RKO (cell line): ENCODE measurements around the gene PPP1R11.

ENCODE experiments used
- DNase-seq: peaks from one replicate; pipeline ENCODE4 v3.0.0-alpha.2; 2016; ENCODE audit warnings: low spot score

PPP1R11 gene

DNA sequence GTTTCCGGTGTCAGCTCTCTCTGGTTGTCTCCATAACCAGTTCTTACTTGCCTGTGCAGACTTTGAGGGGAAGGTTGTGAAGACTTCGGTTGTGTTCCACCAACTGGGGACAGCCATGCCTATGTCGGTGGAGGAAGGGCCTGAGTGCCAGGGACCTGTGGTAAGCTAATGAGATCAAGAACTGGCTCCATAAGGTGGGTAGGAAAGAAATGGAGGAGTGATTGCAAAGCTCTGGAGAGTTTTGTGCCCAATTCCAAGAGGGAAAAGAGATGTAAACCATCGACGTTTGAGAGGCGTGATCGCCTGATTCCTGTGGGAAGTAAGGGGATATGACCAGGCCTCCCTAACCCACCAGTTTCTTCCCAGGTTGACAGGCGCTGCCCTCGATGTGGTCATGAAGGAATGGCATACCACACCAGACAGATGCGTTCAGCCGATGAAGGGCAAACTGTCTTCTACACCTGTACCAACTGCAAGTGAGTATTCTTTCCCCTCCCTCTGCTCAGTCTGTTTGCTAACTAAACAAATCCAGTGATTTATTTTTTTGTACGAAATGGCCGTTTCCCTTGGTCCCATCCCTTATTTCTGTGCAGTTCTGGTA lies 5.0 kb upstream of the PPP1R11 start:
- DNase-seq, result peak; percentile 62

DNA sequence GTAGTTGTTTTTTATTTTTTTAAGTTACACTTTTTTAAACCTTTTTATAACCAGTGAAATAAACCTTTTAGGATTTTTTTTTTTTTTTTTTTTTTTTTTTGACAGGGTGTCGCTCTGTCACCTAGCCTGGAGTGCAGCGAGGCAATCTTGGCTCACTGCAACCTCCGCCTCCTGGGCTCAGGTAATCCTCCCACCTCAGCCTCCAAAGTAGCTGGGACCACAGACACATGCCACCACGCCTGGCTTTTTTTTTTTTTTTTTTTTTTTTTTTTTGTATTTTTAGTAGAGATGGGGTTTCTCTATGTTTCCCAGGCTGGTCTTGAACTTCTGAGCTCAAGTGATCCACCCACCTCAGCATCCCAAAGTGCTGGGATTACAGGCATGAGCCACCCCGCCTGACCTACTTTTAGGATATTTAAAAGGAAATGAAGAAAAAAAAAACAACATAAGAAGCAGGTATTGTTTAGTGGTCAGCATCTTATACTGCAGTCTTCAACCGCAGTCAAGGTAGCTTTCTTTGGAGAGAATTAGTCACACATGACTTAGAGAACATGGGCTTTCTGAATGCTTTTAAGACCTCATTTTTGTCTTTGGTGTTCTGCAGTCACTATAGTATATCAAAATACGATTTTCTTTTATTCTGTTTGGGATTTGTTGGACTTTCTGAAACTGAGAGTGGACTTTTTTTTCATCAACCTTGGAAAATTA lies 4.4 kb upstream of the PPP1R11 start:
- DNase-seq, result peak; percentile 68

DNA sequence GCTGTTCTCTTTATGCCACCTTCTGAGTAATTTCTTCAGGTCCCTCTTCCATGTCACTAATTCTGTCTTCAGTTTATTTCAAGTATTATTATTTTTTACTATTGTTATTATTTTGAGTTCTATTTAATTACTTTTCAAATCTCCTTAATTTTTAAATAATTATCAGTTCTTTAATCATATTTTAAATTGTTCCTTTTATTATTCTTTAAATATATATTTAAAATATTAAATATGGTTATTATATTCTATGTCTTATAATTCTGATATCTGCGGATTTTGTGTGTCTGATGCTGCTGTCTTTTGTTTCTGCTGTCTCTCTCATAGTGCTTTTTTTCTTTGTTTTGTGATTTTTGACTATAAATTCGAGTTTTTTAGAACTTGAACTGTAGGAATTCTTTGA lies 3.7 kb upstream of the PPP1R11 start:
- DNase-seq, result no peak

DNA sequence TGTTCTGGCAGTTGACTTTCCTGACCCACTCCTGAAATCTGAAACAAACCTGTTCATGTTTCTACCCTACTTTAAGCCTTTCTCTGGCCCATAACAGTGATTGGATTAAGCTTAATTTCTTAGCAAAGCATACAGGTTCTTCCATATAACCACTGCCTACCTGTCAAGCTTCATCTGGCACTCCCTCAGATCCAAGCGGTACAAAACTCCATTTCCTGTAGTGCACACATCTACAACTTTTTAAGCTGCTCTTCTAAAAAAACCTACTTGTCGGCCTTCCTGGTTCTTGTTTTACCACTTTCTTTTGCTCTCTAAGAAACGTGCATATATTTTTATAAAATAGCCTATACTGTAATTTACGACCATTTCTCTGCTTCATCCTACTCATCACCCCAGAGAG lies 916 bp upstream of the PPP1R11 start:
- DNase-seq, result no peak

DNA sequence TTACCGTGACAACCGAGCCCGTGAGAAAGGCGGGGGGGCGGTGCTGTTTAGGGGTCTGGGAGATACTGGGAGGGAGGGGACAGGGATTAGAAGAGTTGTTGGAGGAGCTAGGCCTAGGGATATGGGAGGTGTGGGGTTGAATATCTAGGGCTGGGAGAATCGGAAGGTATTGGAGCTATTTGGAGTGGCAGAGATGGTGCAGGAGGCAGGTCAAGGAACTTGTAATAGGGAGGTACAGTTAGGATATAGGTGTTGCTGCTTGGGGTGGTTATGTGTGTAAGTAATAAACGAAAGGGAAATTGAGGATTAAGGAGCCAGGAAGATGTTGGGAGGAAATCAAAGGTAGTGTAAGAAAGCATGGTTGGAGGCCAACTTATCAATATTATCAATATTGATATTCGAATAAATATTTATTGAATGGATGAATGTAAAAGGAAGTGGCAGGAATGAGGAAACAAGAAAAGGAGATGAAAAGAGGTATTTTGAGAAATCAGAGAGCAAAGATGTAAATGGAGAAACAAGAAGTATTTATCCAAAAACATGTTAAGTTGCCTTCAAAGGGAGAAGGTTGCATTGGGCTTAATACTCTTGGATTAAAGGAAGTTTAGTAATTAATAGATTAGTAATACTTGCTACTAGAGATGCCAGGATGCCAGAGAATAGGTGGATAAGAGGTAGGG lies 602 bp downstream of the PPP1R11 start:
- peak; percentile 79 for DNase-seq

DNA sequence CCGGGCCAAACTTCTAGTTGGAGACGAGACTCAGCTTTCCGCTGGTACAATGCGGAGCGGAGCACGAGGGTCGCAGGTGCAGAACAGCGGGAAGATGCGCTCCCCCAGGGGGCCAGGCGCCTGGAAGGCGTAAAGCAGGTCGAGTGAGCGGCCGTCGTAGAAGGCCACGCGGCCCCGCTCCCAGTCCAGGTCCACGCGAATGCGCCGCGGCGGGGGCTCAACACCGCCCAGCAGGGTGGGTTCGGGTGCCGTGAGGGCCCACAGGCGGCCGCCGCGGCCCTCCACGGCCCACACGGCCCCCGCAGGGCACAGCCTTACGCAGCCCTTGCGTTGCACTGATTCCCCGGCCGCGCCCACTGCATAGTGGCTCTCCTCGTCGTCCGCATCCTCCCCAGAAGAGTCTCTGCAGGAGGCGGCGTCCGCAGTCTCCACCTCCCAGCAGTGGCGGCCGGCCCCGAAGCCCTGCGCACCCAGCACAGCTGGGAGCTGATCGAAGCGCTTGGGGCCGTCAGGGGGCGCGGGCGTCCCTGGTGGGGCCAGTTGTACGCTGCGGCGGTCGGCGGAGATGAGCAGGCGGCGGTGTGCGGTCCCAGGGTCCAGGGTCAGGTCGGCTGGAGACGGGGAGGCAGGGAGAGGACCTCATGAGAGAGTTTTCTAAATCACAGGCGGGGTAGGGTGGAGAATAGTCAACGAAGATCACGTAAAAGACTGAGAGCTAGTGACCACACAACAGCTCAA lies 4.3 kb downstream of the PPP1R11 start:
- DNase-seq, result no peak

DNA sequence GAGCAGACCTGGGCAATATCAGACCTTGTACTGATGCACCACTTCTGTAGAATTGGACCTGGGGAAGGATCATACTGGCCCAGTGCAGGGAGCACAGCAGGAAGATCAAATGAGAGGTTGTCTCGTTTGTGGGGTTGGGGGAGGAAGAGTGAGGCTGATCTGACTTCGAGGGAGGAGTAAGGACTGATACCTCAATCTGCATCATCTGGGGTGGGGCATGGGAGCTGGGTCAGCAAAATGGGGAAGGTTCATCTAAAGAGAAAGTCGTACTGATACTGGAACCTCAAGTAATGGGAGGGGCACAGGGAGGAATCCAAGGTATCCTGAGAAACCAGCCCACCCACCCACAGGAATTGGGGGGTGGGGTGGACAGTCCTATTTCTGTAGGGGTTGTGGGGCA lies 4.9 kb downstream of the PPP1R11 start:
- no peak for DNase-seq

DNA sequence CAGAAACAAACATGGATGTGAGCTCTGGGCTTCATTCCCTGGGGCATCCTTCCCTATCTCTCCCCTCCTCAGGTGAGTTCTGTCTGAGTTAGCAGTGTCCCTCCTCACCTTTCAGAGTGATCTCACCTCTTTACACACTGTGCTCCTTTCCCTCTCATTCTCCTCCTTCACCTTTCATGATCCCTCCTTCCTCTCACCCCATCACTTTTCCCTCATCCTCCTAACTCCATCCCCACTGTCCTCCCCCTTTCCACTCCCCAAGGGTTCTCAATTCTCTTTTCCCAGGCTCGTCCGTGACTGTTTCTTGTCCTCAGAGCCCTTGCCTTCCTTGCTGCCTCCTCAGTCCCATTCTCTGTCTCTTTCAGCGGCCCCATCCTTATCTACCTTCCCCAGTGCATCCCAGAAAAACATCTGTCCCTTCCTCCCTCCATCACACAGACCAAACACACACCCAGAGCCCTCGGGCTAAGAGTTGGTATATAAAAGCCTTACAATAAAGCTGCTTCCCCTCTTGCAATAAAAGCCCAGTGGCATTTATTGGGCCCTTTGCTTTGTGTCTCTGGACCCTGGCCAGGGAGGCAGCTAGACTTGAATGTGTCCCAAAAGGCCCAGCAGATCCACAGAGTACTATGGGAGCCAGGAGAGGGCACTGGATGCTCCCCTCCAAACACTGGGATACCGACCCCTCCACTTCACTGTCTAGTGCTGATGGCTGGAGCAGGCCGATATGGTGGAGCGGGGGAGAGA lies 6.7 kb downstream of the PPP1R11 start:
- no peak for DNase-seq

DNA sequence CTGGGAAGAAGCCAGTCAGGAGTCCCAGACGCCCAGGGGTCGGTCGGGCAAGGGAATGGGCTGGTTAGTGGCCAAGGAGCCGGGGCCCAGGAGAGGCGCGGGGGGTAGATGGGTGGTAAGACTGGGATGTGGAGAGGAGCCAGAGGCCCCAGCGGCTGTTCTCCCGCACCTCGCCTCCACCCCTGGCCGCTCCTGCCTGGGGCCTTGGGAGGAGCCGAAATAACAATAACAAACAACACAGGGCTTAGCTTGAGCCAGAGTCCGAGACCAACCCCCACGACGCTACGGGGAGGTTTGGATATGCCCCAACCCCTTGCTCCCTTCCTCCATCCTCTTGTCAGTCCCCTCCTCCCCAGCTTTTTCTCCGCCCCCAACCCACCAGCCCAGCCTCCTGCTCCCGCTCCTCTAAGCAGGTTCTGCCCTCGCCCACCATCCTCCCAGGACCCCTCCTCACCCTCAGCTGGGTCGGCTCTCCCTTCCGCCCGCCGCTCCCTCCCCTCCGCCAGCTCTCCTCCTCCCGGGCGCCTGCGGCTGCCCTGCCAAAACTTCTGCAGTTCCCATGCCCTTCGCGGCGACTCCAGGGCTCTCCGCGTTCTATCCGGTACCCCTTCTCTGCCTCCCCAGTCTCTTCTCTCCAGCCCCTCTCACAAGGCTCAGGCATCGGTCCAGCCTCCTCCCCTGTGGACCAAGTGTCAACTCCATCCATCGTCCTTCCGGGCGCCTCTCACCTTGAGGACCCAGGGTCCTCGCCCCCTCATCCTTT lies 7.5 kb downstream of the PPP1R11 start:
- DNase-seq, result no peak

DNA sequence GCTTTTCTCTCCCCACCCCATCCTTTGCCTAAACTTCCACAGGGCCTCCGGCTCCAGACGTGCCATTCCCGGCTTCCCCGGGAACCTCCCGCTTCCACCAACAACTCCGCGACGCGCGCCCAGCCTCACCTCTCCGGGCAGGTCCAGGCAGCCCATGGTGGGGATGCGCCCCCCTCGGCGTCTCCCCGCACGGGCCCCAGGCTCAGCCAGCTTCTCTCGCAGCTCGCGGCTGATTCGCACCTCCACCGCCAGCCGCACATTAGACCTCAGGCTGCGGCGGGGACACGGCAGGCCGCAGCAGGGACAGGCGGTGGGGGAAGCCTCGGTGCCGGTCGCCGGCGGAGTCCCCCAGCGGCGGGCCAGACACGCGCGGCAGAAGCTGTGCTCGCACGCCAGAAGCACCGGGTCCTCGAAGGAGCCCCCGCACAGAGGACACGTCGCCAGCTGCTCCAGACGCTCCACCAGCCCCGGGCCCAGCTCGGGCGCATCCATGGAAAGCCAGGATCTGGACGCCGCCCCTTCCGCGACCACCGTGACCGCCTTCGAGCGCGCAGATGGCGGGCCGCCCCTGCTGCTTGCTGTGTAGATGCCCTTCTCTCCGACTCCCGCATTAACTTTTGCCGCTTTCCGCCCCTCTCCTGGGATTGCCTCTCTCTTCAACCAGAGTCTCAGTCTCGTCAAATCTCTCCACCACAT lies 8.2 kb downstream of the PPP1R11 start, which contains the start of gene RNF39:
Gene RNF39 (minus strand): TSS at position 676 of the 696 bp plus-strand sequence. CDS start 184 bp downstream, at position 492.
- DNase-seq, result no peak

DNA sequence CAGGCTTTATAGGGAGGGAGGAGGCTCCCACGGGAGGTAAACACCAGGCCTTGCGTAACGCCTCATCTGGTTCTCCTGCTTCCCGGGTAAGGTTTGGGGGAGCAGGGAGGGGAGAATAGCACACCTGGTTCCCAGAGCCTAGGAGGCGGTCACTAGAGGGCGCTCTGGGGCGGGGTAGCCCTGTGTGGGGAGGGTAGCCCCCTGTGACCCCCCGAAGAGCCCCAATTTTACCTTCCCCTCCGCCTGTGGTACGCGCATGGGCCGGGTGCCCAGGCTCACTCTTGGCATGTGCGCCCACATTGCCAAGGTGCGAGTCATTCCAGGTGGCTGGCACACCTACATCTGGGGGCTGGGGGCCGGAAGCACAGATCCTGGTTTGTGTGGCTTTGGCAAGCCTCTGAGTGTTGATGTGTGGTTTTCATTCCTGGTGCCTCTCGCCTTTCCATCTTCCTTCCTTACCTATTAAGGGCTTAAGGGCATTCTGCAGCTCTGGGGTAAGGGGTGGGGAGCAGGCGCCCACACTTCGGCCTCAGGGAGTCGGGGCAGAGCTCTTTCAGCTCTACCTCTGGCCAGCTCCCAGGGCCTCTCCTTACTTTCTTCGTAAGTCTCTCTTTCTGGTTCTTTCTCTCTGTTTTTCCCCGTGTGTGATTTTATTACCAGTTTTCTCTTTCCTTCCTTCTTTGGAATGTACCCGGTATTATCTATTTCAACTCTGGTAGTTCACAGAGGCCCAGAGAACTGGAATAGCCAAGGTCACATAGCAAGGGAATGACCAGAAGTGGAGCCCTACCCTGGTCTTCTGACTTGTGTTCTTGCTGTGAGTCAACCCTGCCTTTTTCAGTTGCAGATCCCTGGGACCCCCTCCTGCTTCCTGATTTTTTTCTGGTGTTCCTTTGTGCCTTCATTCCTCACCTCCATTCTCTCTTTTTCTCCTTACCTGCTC lies 9.1 kb downstream of the PPP1R11 start:
- DNase-seq, result no peak

DNA sequence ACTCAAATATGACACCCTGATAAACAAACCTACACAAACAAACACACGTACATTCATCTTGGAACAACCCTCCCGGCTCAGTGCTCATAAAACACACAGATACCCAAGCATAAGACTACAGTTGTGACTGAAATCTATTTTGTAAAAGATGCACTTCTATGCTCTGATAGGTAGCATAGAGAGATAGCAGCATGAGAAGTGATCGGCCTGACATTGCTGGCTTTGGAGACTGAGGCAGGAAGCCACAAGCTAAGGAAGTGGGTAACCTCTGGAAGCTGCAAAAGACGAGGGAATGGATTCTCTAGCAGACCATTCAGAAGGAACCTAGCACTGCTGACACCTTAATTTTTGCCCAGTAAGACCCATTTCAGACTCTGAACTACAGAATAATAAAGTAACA lies 10.2 kb downstream of the PPP1R11 start:
- DNase-seq, result no peak

DNA sequence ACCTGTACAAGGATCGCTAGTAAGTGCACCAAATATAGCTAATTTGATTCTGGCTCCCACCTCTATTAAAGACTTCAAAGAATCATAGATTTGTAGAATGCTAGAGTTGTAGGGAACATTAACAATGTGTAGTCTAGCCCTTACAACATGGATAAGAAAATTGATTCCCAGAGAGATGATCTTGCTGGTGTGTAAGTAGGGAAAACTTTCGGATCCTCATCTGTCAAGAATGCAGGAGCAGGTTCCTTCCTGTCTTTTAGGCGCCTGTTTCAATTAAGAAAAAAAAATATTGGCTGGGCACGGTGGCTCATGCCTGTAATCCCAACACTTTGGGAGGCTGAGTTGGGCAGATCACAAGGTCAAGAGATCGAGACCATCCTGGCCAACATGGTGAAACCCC lies 20.9 kb downstream of the PPP1R11 start:
- DNase-seq, result no peak

DNA sequence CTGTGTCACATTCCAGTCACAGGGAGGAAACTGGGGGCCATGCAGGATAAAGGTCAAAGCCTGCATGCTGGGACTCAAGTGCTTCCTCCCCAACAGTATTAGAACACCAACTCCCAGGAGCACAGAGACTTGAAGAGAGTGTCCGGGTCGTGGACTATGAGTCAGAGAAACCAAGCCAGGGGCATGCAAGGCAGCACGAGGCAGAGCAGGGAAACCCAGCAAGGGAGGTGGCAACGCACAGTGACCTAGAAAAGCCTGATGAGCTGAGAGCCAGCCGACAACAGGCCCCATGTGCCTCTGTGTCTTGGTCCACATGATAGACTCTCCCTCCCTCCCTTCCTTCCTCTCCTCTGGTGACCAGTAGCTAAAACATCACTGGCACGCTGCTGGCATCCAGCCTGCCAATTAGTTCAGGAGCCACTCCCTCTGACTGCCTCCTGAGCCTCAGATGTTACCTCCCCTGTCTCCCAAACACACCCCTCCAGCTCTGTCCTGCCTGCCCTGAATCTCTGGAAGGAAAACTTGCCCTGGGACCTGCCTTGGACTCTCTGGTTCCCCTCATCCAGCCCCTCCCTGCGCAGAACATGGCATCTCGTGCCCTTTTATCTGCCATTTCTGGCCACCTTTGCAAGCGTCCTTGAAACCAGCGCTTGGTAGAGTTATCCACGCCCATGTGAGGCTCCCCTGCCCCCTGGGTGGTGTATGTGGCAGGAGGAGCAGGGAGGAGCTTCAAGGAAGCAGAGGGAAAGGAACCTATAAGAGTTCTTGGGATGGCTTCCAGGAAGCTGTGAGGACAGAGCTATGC lies 24.8 kb downstream of the PPP1R11 start:
- DNase-seq, result no peak

DNA sequence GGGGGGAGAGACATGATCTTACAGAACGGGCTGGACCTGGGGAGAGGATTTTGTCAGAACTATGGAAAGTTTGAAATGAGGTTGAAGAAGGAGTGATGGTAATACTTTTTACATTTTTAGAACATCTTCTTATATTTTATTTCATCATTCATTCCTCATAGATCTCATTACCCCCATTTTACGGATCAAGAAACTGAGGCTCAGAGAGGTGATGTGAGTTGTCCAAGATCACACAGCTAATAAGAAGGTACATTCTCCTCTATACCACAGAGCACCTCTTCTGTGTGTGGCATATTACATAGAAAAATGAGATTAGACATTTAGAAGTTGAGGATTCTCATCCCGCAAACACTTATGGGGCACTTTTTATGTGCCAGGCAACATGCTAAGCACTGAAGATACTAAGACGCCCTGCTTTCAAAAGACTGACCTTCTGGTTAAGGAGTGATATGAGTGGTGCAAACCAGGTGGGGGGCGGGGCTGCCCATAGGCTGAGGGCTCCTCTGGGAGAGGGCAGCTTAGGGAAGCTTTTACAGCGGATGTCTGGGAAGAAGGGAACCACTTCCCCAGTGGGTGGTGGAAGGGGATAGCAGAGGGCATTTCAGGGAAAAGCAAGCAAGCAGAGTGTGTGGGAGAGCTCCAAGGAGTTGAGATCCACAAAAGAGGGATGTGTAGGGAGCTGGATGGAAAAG lies 26.0 kb downstream of the PPP1R11 start:
- DNase-seq, result no peak

DNA sequence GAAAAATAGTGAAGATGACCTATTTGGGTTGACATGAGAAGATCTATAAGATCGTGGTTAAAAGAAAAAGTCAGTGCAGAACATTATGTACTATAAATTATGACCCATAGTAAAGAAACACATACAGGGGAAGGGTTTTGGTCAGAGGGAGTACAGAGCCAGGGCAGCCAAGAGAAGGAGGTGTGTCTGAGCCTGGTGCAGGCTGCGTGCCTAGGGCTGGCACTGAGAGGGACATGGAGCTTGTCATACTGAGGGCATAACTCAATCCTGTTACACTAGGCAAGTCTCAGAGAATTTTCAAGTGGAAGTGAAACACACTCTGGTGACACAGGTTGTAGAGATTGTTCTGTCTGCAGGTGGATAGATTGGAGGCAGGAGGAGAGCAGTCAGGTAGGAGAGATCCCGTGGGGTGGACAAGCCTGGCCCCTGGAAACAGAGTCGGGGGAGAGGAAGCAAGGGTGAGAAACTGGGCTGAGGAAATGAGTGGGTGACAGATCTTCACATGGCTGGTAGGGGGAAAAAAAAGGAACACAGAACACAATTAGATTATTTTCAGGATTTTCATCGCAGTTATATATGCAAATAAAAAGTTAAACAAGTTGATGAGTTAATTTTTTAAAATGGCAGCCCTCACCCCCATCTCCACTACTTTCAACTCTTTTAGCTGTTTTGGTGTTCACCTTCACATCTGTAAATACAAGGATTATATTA lies 27.1 kb downstream of the PPP1R11 start:
- no peak for DNase-seq

DNA sequence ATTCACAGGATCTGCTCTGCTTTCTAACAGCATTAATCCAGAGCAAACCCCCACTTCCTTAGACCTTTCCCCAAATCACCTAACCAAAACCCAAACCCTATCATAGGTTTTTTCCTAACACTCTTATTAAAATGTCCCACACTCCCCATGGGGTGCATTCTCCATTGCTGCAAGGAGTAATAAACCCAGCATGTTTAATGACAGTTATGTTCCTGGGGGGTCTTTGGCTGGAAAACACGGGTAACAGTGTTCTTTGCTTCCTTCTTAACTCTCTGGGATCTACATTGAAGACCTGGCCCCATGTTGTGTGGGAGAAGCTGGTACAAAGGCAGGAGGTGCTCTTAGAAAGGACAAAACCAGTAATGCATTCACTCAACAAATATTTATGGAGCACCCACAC lies 29.8 kb downstream of the PPP1R11 start:
- no peak for DNase-seq
